GM18873 (cell line): ENCODE data around the gene RPSA.
"Not testable (repeated sequence)": the region's sequence is repeated elsewhere in the genome, so short reads cannot be mapped to it uniquely, and the experiment has no call there.

Experiments used
- ATAC-seq: cut with Tn5 transposase; IDR thresholded peaks from one replicate; pipeline ENCODE4 v1.9.1; 2021; ENCODE audit warnings: mild to moderate bottlenecking, moderate library complexity, moderate number of reproducible peaks; ENCODE audit not compliant: unreplicated experiment, low FRiP score

The RPSA gene

DNA sequence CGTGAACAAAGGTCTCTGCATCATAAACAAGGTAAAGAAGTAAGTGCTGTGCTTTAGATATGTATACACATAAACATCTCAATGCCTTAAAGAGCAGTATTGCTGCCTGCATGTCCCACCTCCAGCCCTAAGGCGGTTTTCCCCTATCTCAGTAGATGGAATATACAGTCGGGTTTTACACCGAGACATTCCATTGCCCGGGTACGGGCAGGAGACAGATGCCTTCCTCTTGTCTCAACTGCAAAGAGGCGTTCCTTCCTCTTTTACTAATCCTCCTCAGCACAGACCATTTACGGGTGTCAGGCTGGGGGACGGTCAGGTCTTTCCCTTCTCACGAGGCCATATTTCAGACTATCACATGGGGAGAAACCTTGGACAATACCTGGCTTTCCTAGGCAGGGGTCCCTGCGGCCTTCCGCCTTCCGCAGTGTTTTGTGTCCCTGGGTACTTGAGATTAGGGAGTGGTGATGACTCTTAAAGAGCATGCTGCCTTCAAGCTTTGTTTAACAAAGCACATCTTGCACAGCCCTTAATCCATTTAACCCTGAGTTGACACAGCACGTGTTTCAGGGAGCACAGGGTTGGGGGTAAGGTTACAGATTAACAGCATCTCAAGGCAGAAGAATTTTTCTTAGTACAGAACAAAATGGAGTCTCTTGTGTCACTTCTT lies 12.2 kb downstream of the RPSA start:
- not testable (repeated sequence) for ATAC-seq

DNA sequence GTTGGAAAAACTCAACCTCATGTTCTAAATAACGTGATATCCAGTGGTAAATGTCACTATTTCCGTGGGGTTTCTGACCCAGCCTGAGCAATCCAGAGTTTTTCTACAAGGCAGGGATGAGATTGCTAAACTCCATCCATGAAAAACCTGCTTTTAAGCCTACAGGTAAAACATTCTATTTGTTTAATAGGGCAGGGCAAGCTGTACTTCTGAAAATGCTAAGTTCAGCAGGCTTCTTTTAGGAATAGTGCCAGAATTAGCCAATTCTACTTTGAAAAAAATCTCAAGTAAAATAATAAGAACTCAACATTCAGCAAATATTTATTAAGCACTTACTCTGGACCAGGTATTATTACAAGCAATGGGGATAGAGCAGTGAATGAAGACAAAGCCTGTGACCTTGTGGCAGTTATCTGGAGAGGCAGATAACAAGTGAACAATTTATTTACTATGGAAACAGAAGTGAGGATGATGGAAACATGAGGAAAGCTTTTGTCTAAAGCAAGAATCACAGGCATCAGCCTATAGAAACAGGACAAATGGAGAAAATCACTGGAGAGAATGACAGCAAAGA lies 13.3 kb downstream of the RPSA start:
- no peak for ATAC-seq

DNA sequence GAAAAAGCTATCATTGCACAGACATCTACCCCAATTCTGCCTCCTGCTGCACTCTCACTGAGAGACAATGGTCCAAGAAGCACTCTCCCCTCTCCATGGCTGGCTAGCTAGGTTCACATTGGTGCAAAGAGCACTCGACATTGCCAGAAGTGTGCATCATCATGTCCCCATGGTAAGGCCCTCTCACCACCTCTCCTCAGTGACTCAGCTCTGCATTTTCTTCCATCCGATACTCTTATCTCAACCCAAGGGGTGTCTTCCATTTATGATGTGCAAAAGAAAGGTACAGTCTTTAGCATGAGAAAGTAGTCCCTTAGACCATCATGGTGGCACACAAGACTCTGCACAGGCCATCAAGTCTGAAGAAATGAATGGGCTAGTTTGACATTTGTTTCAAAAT lies 14.0 kb downstream of the RPSA start:
- no peak for ATAC-seq

DNA sequence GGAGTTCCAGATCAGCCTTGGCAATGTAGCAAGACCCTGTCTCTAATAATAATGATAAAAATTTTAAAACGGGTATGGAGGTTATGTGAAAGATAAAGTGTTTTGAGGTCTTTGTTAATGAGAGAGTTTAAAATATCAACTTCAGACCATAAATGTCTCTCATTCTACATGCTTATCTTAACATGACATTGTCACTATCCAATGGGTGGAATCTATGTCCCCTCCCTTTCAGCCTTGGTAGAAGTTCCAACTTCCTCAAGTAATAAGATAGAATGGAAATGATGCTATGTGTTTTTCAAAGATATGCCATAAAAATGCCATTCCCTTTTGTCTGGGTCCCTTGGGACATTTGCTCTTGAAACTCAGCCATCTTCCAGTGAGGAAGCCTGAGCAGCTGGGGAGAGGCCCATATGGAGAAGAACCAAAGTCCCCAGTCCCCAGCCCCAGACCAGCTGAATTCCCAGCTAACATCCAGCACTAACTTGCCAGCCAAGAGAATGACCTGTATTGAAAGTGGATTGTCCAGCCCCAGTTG lies 17.0 kb downstream of the RPSA start:
- no peak for ATAC-seq

DNA sequence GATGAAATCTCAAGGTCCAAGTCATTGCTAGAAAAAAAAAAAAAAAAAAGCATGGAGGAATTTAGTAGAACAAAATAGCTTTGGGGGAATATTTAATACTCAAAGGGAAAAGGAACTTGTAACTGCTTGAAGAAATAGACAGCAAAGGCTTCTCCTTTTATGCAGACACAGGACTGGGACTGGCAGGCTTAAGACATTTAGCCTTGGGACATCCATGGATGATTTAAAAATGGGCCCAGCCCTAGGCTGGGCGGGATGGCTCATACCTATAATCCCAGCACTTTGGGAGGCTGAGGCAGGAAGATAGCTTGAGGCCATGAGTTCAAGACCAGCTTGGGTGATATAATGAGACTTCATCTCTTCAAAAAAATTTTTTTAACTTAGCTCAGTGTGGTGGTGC lies 19.8 kb downstream of the RPSA start:
- ATAC-seq = no peak

DNA sequence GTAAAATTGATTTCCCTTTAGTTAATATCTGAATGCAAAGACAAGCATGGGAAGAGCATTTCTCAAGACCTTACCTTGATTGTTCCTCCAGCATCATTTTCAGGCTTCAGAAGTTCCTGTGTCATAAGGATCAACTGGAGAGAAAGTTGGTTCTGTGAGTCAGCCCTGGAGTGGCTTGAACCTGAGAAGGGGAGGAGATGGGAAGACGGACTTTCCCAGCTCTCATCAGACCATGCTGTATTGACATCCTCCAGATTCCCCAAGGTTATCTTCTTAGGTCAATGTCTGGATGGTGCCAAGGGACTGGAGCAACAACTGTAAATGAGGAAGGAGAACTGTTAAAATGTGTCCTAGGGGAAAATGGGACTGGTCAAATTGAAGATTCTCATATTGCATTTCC lies 21.0 kb downstream of the RPSA start:
- no peak for ATAC-seq

DNA sequence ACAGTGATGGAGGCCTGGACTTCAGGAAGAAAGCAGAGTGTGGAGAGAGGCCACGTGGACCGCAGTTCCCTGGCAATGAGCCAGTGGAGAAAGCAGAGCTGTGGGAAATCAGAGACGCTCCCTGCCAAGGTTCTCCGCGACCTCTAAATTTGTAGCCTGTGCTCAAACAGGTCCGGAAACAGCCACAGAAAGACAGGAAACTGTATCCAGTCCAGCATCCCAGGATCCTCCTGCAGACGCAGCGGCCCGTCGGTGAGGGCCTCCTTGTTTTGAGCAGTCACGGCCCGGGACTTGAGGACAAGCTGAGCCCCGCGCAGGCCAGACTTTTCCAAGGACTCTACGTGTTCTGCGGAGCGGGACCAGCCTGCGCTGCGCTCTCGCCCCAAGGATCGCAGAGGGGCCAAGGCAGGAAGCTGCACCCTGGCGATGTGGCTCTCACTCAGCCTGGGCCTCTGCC lies 22.3 kb downstream of the RPSA start:
- ATAC-seq = no peak

DNA sequence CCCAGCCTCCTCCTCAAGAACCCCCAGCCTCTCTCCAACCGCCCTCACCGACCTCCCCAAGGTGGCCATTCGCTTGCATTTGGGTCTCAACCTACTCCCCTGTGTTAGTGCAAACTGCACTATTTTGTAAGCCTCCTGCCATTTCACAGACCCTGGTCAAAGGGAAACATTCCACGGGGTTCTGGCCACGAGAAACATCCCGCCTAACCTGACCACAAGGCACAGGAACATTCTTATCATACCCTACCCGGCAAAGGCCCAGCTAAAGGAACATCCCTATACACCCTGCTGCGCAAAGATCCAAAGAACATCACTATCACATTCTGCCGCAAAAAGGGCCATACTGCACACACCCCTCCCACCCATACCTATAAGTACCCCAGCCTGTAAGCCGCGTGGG lies 22.9 kb downstream of the RPSA start:
- no peak for ATAC-seq

DNA sequence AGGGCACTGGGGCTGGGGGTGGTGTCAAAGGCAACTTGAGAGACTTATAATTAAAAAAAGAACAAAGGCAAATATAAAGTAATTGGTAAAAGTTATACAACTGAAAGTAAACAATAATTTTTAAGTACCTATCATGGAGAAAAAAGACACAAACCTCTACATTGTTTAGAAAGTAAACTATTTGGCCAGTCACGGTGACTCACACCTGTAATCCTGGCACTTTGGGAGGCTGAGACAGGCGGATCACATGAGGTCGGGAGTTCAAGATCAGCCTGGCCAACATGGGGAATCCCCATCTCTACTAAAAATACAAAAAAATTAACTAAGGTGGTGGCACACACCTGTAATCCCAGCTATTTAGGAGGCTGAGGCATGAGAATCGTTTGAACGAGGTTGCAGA lies 25.8 kb downstream of the RPSA start:
- no peak for ATAC-seq

DNA sequence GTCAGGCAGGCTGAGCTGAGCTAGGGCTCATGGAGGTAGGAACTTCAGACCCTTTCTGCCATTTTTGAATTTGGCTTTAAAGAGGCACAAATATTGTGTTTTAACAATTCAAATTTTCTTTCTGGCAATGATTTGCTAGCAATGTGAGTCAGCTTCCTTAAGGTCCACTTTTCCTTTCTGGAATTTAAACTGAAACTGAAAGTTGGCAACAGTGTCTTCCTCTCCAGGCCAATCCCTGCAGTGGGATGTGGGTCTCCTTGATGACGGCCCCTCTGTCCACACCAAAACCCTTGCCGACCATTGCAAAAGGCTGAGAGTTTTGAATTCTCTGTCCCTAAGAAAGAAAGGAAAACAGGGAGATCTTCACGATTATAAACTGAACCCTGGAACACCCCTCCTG lies 27.1 kb downstream of the RPSA start:
- ATAC-seq = no peak

DNA sequence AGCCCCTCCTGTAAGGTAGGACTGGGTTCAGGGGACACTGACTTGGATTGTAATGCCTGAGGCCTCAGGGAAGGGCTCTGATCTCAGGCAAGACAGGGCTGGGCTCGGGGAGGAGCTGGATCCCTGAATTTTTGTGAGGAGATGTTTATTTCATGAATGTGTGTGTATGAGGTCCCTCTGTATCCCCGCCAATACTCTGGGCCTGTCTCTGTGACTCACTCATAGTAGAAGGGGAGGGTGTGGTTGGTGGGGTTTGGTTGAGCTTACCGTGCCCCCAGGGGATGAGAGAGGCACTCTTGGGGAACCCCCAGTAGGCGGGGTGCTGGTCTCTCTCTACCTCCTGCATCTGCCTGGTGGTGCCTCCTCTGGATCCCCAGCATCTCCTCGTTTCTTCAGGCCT lies 28.1 kb downstream of the RPSA start:
- no peak for ATAC-seq

DNA sequence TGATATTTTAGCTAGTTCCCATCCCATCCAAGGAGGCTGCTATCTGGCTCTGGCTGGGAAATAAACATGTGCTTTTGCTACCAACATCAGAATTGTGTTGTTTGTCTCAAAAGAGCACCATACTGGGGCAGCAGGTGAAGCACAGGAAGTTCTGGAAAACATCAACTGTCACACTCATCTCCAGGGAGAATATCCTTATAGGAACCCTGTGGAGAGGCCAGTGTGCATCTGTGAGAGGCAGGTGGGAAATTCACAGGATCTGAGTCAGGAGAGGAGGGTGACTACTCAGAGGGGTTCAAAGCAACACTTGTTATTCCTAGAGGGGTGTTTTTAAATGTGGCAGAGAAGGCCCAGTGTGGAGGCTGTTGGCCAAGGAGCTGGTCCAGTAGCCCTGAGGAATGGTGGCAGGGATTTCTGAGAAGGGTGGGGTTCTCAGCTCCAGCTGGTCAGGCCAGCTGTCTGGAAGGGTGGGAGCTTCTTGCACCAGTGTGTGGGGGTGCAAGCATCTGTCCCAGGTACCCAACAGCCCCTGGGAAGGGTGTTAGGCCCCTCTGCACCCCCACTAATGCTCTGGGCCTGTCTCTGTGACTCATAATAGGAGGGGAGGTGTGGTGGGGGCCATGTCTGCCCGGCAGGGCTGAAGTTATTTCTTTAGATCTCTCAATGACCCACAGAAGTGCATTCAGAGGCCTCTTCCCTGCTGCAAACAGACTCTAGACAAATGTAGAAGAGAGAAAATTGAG lies 28.7 kb downstream of the RPSA start:
- ATAC-seq = no peak

DNA sequence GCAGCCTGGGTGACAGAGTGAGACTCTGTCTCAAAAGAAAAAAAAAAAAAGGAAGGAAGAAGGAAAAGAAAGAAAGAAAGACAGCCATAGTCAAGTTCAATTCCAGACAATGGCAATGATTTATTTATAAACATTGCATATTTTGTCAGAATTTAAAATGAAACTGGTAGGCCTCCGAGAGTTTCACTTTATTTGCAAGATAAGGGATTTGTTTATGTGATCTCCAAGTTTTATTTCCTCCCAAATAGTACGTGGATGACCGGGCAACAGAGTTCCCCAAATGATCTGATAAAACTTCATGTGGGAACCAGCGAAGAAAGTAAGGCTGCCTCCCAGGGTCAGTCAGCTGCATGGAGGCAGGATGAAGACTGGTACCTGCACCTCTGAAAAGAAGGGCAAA lies 32.4 kb downstream of the RPSA start:
- no peak for ATAC-seq

DNA sequence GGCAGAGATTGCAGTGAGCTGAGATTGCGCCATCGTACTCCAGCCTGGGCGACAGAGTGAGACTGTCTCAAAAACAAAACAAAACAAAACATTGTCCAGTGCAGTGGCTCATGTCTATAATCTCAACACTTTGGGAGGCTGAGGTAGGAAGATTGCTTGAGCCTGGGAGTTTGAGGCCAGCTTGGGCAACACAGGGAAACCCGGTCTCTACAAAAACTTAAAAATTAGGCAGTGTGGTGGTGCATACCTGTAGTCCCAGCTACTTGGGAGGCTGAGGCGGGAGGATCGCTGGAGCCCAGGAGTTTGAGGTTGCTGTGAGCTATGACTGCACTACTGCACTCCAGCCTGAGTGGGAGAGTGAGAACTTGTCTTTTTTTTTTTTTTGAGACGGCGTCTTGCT lies 33.8 kb downstream of the RPSA start:
- ATAC-seq = no peak

DNA sequence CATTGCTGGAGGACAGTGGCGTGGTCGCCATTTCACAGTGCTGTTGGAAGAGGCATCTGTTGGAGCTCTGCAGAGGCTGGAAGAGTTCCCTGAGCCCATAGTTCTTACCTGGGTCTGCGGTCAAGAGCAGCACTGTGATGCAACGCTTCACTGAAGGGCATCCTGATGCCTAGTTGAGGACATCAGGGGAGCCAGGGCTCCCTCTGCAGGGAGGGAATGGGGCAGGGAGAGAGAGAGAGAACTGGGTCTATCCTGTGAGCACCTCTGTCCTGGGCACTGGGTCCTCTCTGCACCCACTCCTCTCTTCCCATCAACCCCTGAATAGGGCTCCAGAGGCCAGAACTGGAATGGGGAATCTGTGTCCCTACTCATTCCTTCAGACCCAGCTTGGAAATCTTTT lies 37.0 kb downstream of the RPSA start:
- no peak for ATAC-seq

DNA sequence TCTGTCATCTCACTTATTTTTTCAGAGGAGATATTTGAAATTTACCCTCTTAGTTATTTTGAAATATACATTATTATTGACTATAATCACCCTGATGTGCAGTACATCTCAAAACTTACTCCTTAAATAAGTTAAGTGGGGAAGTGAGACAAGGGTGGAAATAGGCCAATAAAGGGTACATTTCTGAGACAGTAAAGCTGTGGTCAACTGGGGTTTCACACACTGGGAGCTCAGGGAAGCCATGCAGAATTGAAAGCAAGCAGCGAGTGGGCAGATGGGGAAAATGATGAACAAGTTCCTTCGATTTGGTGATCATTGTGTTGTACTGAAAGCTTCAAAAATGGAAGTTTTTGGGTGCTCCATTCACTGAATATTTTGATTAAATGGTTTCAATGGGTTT lies 39.4 kb downstream of the RPSA start:
- ATAC-seq = no peak

DNA sequence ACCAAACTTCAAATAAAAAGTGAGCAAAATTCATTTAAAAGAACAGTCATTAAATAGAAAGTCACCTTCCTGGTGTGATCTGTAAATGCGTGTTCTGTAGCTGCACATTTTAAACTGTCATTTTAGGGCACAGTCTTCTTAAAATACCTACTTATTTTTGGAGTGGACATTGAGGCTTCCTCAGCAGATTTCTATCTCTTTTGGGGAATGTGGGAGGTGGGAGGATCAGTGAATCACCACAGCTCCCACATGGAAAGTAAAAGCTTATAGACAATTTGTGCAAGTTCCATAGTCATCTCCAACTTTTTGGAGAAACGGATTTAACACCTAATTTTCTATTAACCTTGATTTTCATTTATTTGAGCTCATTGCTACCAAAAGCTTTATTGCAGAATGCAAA lies 39.9 kb downstream of the RPSA start:
- no peak for ATAC-seq

DNA sequence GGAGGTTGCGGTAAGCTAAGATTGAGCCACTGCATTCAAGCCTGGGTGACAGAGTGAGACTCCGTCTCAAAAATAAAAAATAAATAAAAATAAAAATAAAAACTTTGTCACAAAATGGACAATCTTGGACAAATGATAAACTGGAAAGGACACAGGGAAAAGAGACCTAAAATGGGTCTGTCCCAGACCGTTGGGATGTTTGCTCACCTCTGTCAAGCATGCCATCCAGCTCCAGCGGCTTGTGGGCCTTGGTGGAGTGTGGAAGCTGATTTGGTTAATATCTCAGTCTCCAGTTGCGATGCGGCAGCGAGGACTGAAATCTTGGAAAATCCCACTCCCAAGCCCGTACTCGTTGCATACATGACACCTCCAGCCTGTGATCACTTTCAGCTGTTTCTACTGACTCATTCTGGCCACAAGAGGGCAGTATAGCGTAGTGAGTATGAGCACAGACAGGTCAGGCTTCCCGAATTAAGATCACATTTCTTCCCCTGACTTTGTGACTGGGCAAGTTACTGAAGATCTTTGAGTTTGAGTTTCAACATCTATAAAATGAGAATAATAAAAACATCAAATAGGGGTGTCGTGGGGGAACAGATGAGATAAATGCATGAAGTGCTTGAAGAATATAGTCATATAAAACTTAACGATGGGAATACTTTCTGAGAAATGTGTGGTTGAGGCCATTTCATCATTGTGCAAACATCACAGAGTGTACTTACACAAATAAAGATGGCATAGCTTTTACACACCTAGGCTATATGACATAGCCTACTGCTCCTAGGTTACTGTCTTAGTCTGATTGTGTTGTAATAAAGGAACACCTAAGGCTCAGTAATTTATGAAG lies 41.3 kb downstream of the RPSA start:
- no peak for ATAC-seq

DNA sequence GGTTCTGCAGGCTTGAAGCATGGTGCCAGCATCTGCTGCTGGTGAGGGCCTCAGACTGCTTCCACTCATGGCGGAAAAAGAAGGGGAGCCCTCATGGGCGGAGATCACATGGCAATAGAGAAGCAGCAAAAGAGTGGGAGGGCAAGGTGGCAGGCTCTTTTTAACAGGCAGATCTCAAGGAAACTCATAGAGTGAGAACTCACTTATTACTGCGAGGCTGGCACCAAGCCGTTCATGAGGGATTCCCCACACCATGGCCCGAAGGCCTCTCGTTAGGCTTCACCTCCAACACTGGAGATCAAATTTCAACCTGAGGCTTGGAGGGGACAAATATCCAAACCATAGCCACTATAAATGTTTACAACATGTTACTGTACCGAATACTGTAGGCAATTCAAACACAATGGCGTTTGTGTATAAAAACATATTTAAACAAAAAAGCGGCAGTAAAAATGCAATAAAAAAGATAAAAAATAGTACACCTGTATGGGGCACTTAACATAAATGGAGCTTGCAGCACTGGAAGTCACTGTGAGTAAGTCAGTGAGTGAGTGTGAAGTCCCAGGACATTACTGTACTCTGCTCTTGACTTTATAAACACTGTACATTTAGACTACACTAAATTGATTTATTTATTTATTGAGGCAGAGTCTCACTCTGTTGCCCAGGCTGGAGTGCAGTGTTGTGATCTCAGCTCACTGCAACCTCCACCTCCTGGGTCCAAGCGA lies 42.1 kb downstream of the RPSA start:
- ATAC-seq = no peak

DNA sequence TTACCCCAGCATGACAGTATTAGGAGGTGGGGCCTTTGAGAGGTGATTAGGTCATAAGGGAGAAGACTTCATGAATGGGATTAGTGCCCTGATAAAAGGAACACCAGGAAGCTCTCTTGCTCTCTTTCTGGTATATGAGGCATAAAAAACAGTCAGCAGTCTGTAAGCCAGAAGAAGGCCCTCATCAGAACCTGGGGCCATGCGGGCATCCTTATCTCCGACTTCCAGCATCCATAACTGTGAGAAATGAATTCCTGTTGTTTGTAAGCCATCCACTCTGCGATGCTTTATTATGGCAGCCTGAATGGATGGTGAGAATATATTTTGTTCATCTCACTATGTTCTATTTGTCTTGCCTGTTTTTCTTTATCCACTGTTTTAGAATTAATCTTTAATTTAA lies 43.3 kb downstream of the RPSA start:
- ATAC-seq = no peak
